T1000 (cell line): ENCODE data around the gene BIRC5.
"Not testable (repeated sequence)": the region's sequence is repeated elsewhere in the genome, so short reads cannot be mapped to it uniquely, and the experiment has no call there.

Source experiments
- DNase-seq: peaks from one replicate; lab custom pipeline; 2025; ENCODE audit warnings: mixed read lengths; lab: John Stamatoyannopoulos, UW

The BIRC5 gene

DNA sequence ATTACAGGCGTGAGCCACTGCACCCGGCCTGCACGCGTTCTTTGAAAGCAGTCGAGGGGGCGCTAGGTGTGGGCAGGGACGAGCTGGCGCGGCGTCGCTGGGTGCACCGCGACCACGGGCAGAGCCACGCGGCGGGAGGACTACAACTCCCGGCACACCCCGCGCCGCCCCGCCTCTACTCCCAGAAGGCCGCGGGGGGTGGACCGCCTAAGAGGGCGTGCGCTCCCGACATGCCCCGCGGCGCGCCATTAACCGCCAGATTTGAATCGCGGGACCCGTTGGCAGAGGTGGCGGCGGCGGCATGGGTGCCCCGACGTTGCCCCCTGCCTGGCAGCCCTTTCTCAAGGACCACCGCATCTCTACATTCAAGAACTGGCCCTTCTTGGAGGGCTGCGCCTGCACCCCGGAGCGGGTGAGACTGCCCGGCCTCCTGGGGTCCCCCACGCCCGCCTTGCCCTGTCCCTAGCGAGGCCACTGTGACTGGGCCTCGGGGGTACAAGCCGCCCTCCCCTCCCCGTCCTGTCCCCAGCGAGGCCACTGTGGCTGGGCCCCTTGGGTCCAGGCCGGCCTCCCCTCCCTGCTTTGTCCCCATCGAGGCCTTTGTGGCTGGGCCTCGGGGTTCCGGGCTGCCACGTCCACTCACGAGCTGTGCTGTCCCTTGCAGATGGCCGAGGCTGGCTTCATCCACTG, at the start of gene BIRC5:
Gene BIRC5, plus strand, starts transcription at position 238 of the 690 bp plus-strand sequence. Its CDS starts 64 bp downstream, at position 302.
- DNase-seq = peak; percentile 82

DNA sequence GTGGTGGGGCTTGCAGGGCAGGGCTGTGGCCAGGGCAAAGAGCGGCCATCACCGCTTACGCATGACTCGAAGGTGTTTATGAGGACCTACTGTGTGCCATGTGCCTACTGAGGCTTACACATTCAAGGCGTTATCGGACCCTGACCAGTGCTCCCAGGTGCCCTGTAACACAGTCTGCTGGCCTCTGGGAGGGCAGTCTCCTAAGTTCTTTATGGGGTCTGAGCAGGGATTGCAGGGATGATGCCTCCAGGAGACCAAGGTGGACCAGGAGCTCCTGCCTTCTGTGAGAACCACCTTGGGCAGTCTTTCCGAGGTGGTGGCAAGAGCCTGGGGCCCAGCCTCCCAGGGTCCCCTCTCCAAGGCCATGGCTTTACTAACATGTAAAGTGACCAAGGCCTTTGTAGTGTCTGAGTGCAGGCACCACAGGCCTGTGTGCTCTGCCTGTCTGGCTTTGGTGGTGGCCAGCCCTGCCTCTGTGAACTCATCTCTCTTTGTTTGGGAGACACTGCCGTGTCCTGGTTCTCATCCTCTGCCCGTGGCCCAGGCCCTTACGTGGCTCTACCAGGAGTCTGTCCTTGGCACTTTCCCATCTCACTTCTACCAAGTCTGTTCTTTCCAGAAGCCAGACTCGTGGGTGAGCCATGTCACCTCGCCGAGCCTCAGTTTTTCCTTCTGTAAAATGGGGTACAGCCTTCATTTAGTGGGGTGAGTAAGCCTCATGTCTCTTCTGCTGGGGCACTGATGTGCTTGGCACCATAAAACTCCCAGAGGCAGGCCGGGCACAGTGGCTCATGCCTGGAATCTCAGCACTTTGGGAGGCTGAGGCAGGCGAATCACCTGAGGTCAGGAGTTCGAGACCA, 49.1 kb upstream of the BIRC5 start:
- DNase-seq = no peak

- DNase-seq = no peak
These were observed 47.6 kb upstream of the BIRC5 start for GRCh38 chr17:78166416-78166815.

- peak; percentile 69 for DNase-seq
These were observed 45.7 kb upstream of the BIRC5 start, which contains the start of gene SYNGR2 for GRCh38 chr17:78168242-78168902. Gene SYNGR2 (plus strand): TSS chr17:78168581. CDS start chr17:78168617, 36 bp downstream.

DNA sequence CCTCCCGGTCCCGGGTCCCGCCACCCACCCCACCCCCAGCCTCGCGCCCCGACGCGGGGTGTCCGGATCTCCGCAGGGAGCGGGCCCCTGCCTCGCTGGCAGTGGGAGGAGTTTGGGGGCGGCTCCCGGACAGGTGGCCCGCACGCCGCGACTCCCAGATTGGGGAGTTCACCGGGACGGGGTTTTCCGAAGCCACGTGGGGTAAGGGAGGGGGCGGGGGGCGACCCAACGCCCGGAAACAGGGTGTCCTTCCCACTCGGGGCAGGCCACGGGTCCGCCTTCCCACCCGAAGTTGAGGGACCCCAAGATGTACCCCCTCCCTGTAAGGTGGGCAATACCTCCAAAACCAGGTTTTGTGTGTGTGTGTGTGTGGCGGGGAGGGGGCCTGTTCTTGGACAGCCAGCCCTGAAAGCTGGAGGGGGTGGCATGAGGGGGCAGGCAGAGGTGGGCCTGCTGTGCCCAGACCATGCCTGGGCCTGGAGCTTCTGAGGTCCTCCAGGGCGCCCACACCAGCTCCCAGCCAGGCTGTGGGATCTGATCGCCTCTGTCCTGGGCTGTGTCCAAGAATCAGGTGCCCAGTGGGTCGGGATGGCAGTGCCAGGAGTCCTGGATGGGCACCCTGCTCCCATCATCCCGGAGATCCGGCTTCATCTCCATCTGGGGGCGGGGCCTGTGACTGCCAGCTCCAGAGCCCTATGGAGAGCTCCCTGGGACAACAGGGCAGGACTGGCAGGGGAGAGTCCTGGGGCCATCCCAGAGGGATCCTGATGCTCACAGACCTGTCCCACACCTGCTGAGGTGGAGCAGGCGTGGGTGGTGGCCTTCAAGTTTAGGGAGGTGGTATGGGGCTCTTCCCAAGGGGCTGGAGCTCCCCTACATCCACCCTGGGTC, 44.9 kb upstream of the BIRC5 start:
- DNase-seq = peak; percentile 64

- no peak for DNase-seq
These were observed 43.1 kb upstream of the BIRC5 start for GRCh38 chr17:78170692-78171590.

DNA sequence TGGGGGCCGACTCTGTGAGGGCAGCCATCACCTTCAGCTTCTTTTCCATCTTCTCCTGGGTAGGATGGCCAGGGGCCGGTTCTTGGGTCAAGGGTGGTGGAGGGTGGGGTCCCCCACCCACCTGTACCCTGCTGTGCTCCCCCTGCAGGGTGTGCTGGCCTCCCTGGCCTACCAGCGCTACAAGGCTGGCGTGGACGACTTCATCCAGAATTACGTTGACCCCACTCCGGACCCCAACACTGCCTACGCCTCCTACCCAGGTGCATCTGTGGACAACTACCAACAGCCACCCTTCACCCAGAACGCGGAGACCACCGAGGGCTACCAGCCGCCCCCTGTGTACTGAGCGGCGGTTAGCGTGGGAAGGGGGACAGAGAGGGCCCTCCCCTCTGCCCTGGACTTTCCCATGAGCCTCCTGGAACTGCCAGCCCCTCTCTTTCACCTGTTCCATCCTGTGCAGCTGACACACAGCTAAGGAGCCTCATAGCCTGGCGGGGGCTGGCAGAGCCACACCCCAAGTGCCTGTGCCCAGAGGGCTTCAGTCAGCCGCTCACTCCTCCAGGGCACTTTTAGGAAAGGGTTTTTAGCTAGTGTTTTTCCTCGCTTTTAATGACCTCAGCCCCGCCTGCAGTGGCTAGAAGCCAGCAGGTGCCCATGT, 42.3 kb upstream of the BIRC5 start:
- DNase-seq = not testable (repeated sequence)

GRCh38 chr17:78172249-78173051, 41.6 kb upstream of the BIRC5 start:
- DNase-seq = no peak

DNA sequence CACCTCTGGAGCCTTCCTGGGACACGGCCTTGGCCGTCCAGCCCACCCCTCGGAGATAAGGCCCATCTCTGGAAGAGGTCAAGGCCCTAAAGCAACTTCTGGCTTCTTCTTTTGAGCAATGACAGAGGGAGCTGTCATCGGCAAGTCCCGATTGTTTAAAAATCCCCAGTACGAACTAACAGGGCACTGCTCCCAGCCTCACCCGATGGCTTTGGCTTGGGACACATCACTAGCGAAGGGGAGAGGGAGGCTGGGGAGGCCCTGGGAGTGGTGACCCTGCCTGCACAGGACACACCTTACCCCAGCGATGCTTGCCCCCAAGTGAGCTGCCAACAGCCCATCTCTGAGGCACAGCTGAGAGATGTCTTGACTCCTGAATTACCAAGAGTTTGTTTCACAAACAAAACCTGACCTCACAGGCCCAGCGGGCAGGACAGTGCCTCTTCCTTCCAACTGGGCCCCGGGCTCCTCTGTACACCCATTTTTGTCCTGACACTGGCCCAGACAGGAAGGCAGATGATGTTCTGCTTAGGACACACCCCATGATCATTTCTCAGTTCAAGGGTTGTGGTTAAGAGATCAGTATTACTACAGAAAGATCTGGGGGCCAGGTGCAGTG, 40.8 kb upstream of the BIRC5 start:
- DNase-seq = no peak

DNA sequence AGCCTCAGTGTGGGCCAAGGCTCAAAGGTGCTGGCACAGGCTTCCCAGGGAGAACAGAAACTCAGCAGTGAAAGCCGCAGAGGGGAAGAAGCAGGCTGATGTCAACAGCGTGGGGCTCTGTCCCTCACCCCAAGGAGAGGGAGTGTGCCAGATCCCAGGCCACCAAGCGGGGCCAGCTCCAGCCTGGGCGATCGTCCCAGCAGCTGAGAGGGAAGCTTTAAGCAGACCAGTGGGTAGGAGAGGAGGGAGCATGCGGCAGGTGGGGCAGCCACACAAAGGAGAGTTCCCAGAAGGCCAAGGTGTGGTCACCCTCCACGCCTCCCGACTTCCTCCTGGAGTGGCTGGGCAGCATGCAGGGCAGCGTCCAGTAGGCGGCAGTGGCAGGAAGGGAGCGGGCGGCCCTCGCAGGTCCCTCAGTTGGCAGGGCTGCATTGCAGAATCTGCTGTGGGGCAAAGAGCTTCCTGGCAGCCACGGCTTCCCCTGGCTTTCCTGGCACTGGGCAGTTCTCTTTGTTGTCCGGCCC, 39.6 kb upstream of the BIRC5 start:
- DNase-seq = no peak

GRCh38 chr17:78174870-78175642, 39.0 kb upstream of the BIRC5 start:
- DNase-seq = no peak

DNA sequence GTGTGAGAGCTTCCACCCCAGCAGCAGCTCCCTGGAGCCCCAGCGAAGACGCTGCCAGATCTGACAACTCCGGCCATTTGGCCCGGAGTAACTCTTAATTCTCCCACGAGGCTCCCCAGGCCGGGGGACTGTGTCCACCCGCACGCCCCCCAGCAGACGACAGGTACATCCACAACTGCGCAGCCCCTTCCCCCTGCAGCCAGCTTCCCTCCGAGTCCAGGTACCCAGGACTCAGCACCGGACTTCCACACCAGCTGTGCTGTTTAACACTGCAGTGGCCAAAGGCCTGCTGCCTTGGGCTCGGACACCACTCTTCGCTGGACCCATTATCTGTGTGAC, 38.4 kb upstream of the BIRC5 start:
- DNase-seq = no peak

GRCh38 chr17:78176548-78177025, 37.5 kb upstream of the BIRC5 start:
- DNase-seq = no peak

GRCh38 chr17:78179372-78179771, 34.7 kb upstream of the BIRC5 start:
- DNase-seq = peak; percentile 28

- no peak for DNase-seq
These were observed 34.0 kb upstream of the BIRC5 start for GRCh38 chr17:78180083-78180482.

GRCh38 chr17:78180508-78180907, 33.5 kb upstream of the BIRC5 start:
- no peak for DNase-seq

DNA sequence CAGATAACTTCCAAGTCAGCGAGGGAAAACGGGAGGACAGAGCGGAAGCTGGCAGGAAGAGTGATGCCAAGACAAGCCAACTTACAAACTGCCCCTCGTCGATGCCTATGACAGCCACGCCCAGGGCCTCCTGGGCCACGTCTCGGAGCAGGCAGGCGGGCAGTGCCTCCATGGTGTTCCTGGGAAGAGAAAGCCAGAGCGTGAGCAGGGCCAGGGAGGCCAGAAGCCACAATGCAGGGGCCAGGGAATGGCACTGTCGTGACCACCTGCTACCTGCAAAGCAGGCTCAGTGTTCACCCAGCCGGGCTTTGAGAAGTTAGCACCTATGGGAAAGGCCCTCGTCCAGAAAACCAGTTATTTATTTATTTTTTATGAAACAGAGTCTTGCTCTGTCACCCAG, 31.5 kb upstream of the BIRC5 start:
- DNase-seq = no peak

DNA sequence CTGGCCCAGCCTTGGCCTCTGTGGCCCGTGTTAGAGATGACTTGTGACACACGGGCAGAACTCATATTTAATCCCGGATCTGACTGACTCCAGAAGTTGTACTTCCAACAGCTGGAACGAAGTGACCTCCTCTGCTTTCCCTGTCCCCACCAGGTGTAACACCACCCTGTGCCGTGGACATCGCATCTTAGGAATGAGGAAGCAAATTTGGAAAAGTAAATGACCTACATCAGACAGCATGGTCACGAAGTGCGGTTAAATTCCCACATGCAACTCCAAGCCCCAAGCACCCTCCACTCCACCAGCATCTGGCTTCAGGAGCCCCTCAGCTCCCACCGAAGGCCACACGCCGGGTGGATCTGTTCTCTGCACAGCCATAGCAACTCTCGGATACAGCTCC, 30.1 kb upstream of the BIRC5 start:
- no peak for DNase-seq
